Heart left ventricle (tissue), 16 donors: ENCODE data around the gene XPC. TPM values are rescaled to one million over a fixed set of nuclear protein-coding genes. Genes with fewer than 3 reads are reported as not detected.
"Not testable (repeated sequence)": the region's sequence is repeated elsewhere in the genome, so short reads cannot be mapped to it uniquely, and the experiment has no call there.

Experiments
- ATAC-seq, 4 donors: fragments of 200-7000 bp; cut with Tn5 transposase; one replicate each; pipeline ENCODE4 v1.9.1; 2020 to 2022; ENCODE audit warnings: moderate library complexity in 4 of 4, mild to moderate bottlenecking in 3 of 4, moderate number of reproducible peaks in 1 of 4
- DNase-seq, 5 donors: peaks; one replicate each; pipeline ENCODE4 v3.0.0-alpha.2; 2020
- H3K27ac ChIP-seq, 12 donors: fragments of 200-600 bp; sonication (generic) in 4 of 12; one replicate each; pipeline versions ENCODE4 v1.5.0 to v1.8.0; 2016 to 2022; ENCODE audit warnings: mild to moderate bottlenecking in 2 of 12
- H3K27me3 ChIP-seq, 9 donors: fragments of 200-600 bp; sonication (generic) in 2 of 9; one replicate each; pipeline versions ENCODE4 v1.5.1 to v1.8.0; 2016 to 2022; ENCODE audit warnings: mild to moderate bottlenecking in 3 of 9
- H3K36me3 ChIP-seq, 9 donors: fragments of 200-600 bp; sonication (generic) in 2 of 9; one replicate each; pipeline versions ENCODE4 v1.5.0 to v1.8.0; 2018 to 2022; ENCODE audit warnings: mild to moderate bottlenecking in 2 of 9
- H3K4me1 ChIP-seq, 12 donors: fragments of 200-600 bp; sonication (generic) in 4 of 12; one replicate each; pipeline versions ENCODE4 v1.5.0 to v1.8.0; 2016 to 2022; ENCODE audit warnings: mild to moderate bottlenecking in 3 of 12
- H3K4me3 ChIP-seq, 12 donors: fragments of 200-600 bp; sonication (generic) in 4 of 12; one replicate each; pipeline versions ENCODE4 v1.5.0 to v1.8.0; 2017 to 2022; ENCODE audit warnings: mild to moderate bottlenecking in 9 of 12, moderate library complexity in 4 of 12
- H3K9me3 ChIP-seq, 12 donors: fragments of 200-600 bp; sonication (generic) in 4 of 12; one replicate each; pipeline versions ENCODE4 v1.5.0 to v1.8.0; 2016 to 2022; ENCODE audit warnings: mild to moderate bottlenecking in 1 of 12
- POLR2A ChIP-seq, 2 donors: fragments of 450-650 bp; IDR thresholded peaks; one replicate each; pipeline ENCODE4 v1.6.1; 2017; ENCODE audit warnings: antibody characterized with exemption in 2 of 2, mild to moderate bottlenecking in 2 of 2, moderate library complexity in 2 of 2
- WGBS, 4 donors: extraction: QIAGEN DNeasy Blood & Tissue Kit in 2 of 4; methylation state at CpG; one replicate each; pipeline versions ENCODE4 v1.1.5 to v1.1.7; 2013 to 2018; 5-methylcytosine and 5-hydroxymethylcytosine counted together
- intact Hi-C, 10 donors: fragments of 100-400 bp; cut with DNase I; formaldehyde crosslinking; loops; one replicate each; pipeline versions ENCODE4 v1.11.1 to v1.14.2; 2022
- long read RNA-seq, 3 donors: library from polyadenylated mRNA; unstranded; transcript quantifications; one replicate each; pipeline ENCODE4 v2.0.0, GENCODE V29; 2020 to 2021
- polyA plus RNA-seq, 2 donors: library from polyadenylated mRNA; stranded (reverse); fragments of 200-250 nt; gene quantifications; one replicate each; pipeline ENCODE4 v1.2.3, GENCODE V29; 2013
- total RNA-seq, 9 donors: library from RNA; depleted of rRNA in 2 of 9; stranded (reverse); fragments of >200 nt in 2 of 9; fragmentation: NEBNext Ultra II Directional in 3 of 9; extraction: Animal tissue kit (Norgen Biotek cat#: 25700) in 3 of 9; gene quantifications; one replicate each; pipeline versions ENCODE4 v1.1.0 to v1.2.4, GENCODE V29; 2016 to 2023
- TF ChIP-seq, protein P1 (sequence below), 12 donors: fragments of 200-600 bp; sonication (generic) in 4 of 12; IDR thresholded peaks; one replicate each; pipeline versions ENCODE4 v1.5.0 to v1.8.0; 2018 to 2022; ENCODE audit warnings: antibody characterized with exemption in 12 of 12, mild to moderate bottlenecking in 5 of 12
- donor health status: ischemic (EF 13 %, LVEDD 7.1; RV severe dilation, severe dysfunction).
- donor health status: healthy with polysubstance abuse.
- donor health status: DM: no; HTN: yes; CAD: no.
- donor health status: DM: no; HTN: no; CAD: no.
- donor health status: ischemic (EF 25% LVEDD 6.9; RV normal size, moderate dysfunction).
- donor health status: ischemic (EF 25% LVEDD 5.7; RV mildly dilated, moderate dysfunction).
- donor health status: healthy.
- donor health status: DM: yes; HTN: yes; CAD: no.
- donor health status: ischemic (EF 35%, LVEDD 5.7; RV mildly dilated, moderate dysfunction).
- donor health status: nonischemic (EF 11% LVEDD 7.7; RV severe dilation, severe dysfunction).
- donor health status: DM: yes; HTN: yes; CAD: no.
- donor health status: PGD.
- donor health status: ischemic (EF 29% LVEDD 5.4; RV normal size, mild dysfunction).
- donor health status: nonischemic (EF 23%, LVEDD 6.1; RV moderate dilation, normal function).

The XPC gene
- total RNA-seq (10 to 100 TPM in 5 of 9 donors, 1 to 10 TPM in 4; 7.0 to 20.0 (median 11.1) TPM), polyA plus RNA-seq (1 to 10 TPM; 6.1 to 9.2 TPM)
- long read RNA-seq, donor 1, partial matches to known transcripts: 6 of 11 reads
- long read RNA-seq, donor 1, other reads (novel, unspliced or antisense): 2 of 11 reads
- long read RNA-seq, donor 2, transcript XPC-201 (16 exons, 3,832 nt): major isoform, 13 of 42 reads
- long read RNA-seq, donor 2, partial matches to known transcripts: 22 of 42 reads
- long read RNA-seq, donor 2, other reads (novel, unspliced or antisense): 7 of 42 reads
- long read RNA-seq, donor 3, partial matches to known transcripts: 10 of 16 reads
- long read RNA-seq, donor 3, other reads (novel, unspliced or antisense): 3 of 16 reads

DNA sequence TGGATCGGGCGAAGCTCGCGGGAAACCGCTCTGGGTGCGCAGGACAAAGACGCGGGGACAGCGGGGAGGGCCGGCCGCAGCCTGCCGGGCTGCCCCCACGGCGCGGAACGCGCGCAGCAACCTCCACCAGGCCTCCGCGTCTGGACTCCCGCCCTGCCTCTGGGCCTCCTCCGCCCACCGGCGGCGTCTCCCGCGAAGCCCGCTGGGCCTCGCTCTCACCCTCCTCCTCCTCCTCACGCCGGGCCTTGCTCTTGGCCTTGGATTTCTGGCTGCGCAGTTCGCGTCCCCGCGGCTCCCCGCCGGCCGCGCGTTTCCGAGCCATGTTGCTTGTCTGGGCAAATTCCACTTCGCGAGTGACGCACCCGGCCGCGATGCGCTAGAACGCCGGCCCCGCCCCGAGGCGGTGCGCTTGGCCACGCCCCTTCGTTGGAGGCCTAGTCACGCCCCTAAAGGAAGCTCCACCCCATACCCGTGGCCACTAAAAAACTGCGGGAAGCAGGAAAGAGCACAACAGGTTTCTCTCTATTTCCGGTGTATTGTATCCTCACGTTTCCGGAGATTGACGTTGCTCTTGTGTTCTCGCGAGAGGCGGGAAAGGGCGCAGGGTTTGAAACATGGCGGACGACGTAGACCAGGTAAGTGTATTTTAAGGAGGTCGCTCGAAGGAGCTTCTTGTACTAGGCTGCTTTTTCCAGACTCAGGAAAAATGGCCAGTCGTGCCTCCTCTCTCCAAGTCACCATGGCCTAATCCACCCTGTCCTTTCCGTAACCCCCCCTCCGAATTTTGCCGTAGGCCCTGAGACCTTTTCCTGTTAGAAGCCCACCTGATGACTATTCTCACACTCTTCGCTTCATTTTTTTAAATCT, at the start of gene XPC, which contains the start of gene LSM3:
XPC (minus strand) TSS at position 355 of the 867 bp plus-strand sequence; CDS start at position 322, 33 bp downstream.
LSM3 (plus strand) TSS at position 571 of the 867 bp plus-strand sequence; CDS start at position 615, 44 bp downstream.
- H3K4me3 ChIP-seq: peak within 1 kb of the TSS; percentile 51 to 92 (median 76)
- peak within 1 kb of the TSS; percentile 56 to 98 (median 94) for H3K27ac ChIP-seq
- no peaks in the 10 kb centered on the region for H3K9me3 ChIP-seq
- WGBS, 4 donors: 0 to 1% (median 0%) methylated on average over 38 to 78 of the region's 78 CpGs
- TF ChIP-seq, protein P1, sequence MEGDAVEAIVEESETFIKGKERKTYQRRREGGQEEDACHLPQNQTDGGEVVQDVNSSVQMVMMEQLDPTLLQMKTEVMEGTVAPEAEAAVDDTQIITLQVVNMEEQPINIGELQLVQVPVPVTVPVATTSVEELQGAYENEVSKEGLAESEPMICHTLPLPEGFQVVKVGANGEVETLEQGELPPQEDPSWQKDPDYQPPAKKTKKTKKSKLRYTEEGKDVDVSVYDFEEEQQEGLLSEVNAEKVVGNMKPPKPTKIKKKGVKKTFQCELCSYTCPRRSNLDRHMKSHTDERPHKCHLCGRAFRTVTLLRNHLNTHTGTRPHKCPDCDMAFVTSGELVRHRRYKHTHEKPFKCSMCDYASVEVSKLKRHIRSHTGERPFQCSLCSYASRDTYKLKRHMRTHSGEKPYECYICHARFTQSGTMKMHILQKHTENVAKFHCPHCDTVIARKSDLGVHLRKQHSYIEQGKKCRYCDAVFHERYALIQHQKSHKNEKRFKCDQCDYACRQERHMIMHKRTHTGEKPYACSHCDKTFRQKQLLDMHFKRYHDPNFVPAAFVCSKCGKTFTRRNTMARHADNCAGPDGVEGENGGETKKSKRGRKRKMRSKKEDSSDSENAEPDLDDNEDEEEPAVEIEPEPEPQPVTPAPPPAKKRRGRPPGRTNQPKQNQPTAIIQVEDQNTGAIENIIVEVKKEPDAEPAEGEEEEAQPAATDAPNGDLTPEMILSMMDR (IDR thresholded peaks at IDR 0.05): peak in 1 of 12 donors; percentile 8
- peak; percentile 68 to 97 for TF ChIP-seq POLR2A (IDR thresholded peaks at IDR 0.05)
- no peaks in the 10 kb centered on the region for H3K27me3 ChIP-seq
- peak; percentile 99 to 100 (median 100) for ATAC-seq
- peak; percentile 96 to 99 (median 97) for DNase-seq
- H3K4me1 ChIP-seq: peaks cover 0 to 47% (median 32%) of the 10 kb centered on the region in 12 donors
- peaks cover 0 to 27% (median 22%) of the 10 kb centered on the region in 9 donors for H3K36me3 ChIP-seq
- intact Hi-C loops: loop anchor here in 8 of 10 donors (1.0 to 10.0 kb wide), 11 partner anchors 34 to 524 kb away; partner anchors contain the start of genes CHCHD4 (in 5 of the 8), TMEM43 (in 5 of the 8) and CCDC174 (in 3 of the 8)

- Histone ChIP-seq H3K27ac (no peak overlapping the region), H3K27me3 (no peaks in the 10 kb centered on the region), H3K36me3 (no peaks in the 10 kb centered on the region), H3K4me3 (no peak overlapping the region), H3K9me3 (no peaks in the 10 kb centered on the region), H3K4me1 (peaks cover 0 to 21% (median 8%) of the 10 kb centered on the region in 12 donors)
- no peak for TF ChIP-seq POLR2A (IDR thresholded peaks at IDR 0.05)
- TF ChIP-seq, protein P1 (IDR thresholded peaks at IDR 0.05): no peak
- DNase-seq (no peak), ATAC-seq (no peak)
- WGBS, 4 donors: 0 to 97% (median 47%) methylated on average over 1 of the region's 1 CpG
- intact Hi-C loops: no loop called here
Observed at GRCh38 chr3:14227856-14228255, 49.5 kb upstream of the XPC start.

GRCh38 chr3:14226351-14226750, 48.0 kb upstream of the XPC start:
- H3K27me3 ChIP-seq, intact Hi-C loops, H3K4me3 ChIP-seq, ATAC-seq, H3K27ac ChIP-seq, H3K36me3 ChIP-seq, DNase-seq, H3K4me1 ChIP-seq: not testable (repeated sequence)
- WGBS, 4 donors: 61 to 86% (median 74%) methylated on average over 3 of the region's 3 CpGs
- peaks cover 0 to 12% (median 4%) of the 10 kb centered on the region in 12 donors for H3K9me3 ChIP-seq

DNA sequence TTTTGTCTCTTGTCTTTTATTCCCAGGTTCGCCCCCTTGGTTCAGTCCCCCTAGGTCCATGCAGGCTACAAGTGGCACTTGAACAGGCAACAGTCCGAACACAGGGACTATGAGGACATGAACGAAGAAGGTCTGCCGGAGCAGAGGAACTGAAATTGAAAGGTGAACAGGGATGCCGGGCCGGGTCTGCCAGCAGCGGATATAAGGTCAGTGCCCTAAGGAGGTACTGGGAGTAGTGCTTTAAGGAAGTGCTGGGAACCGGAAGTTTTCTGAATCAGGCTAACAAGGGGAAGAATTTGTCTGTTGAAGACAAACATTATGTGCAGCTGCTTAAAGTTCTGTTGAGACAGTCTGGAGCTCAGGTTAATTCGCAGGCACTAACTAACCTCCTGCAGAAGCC, 47.0 kb upstream of the XPC start:
- WGBS, 4 donors: 61 to 68% (median 65%) methylated on average over 9 of the region's 9 CpGs
- Histone ChIP-seq H3K4me1 (peaks cover 0 to 8% (median 0%) of the 10 kb centered on the region in 12 donors), H3K36me3 (no peaks in the 10 kb centered on the region), H3K4me3 (no peak overlapping the region), H3K27me3 (no peaks in the 10 kb centered on the region), H3K27ac (no peak overlapping the region), H3K9me3 (peaks cover 0 to 22% (median 9%) of the 10 kb centered on the region in 12 donors)
- no peak for TF ChIP-seq POLR2A (IDR thresholded peaks at IDR 0.05)
- TF ChIP-seq, protein P1 (IDR thresholded peaks at IDR 0.05): no peak
- no peak for DNase-seq
- intact Hi-C loops: no loop called here
- ATAC-seq: no peak
